Prostate gland (tissue), 2 donors: Measurements from ENCODE around the gene RNF208.

Experiments used
- CTCF ChIP-seq, 4 experiments: fragments of 200-600 bp in 2 of 4; fragments of 450-650 bp in 2 of 4; sonication (generic) in 2 of 4; IDR thresholded peaks; 1 replicate in 3 of 4; 2 replicates in 1 of 4; pipeline ENCODE4 v1.5.1; 2016 to 2019; ENCODE audit warnings: antibody characterized with exemption in 4 of 4, mild to moderate bottlenecking in 2 of 4, moderate library complexity in 2 of 4
- POLR2A ChIP-seq: fragments of 450-650 bp; IDR thresholded peaks from one replicate; pipeline ENCODE4 v1.6.1; 2016; ENCODE audit warnings: antibody characterized with exemption, mild to moderate bottlenecking
- POLR2AphosphoS5 ChIP-seq: sonication (generic); formaldehyde crosslinking; IDR thresholded peaks from one replicate; pipeline ENCODE4 v1.6.1; 2017; ENCODE audit warnings: antibody characterized with exemption

- TF ChIP-seq CTCF (IDR thresholded peaks at IDR 0.05) = no peak
- TF ChIP-seq POLR2A = no peak
- no peak for TF ChIP-seq POLR2AphosphoS5
Measured at GRCh38 chr9:137267933-137268355, 45.9 kb upstream of the RNF208 start.
